ENCODE measurements around the gene CFAP61.

- TF ChIP-seq RCOR1 (IDR thresholded peaks at IDR 0.05; ENCODE audit: low read length) (no peak), USF2 (IDR thresholded peaks at IDR 0.05; ENCODE audit: borderline replicate concordance, low read depth, low read length) (no peak), NFIC (IDR thresholded peaks at IDR 0.05; ENCODE audit: borderline replicate concordance) (no peak), CTCF (IDR thresholded peaks at IDR 0.05) (no peak), EZH2phosphoT487 (IDR thresholded peaks at IDR 0.05; ENCODE audit: borderline replicate concordance, low read depth) (no peak), MXI1 (IDR thresholded peaks at IDR 0.05; ENCODE audit: low read depth, low read length) (no peak)
Observed at GRCh38 chr20:20251317-20251716, 199.0 kb downstream of the CFAP61 start.
